ENCODE measurements around the gene NFATC1.

Gene NFATC1

DNA sequence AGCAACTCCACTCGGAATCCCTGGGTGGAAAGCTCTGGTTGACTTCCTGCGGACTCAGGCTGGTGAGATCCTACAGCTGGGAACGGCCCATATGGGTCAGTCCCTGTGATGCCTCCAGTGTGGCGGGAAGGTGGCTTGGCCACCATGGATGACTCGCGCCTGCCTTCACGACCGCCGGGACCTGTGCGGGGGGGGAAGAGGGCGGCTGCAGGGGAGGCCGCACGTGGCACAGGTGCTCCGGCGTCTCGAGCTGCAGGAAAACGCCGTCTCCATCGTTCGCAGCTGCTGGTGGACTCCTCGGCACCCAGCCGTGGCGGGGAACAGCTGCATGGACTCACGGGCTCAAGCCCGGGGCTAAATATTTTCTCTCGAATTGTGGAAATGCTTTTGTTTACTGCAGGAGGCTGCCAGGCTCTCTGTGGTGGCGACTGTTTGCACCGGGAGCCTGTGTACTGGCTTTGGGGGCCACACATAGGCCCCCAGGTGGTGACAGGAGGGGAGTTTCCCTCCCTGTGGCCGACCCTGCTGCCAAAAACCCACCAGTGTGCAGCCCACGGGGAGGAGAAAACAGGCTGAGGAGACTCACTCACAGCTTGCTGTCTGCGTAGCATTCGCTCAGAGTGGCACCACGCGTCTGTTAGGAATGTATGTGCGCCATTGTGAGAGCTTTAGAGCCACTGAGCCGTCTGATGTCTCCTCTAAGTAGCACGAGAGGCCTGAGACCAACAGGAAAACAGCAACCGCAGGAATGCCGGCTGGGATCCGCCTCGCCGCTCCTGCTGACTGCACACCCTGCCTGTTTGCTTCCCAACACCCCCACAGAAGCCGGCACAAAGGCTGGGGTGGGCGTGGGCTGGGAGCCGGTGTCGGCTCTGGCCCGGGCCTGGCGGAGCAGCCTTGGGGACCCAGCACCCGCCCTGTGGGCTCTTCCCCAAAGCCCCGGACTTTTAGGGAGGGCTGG is 89.2 kb downstream of the NFATC1 start:
- DNase-seq (no peak), ATAC-seq (ENCODE audit: insufficient read depth, low read depth) (no peak)
- Histone ChIP-seq H2AFZ (ENCODE audit: low read depth, low read length) (no peak overlapping the region), H3K4me2 (ENCODE audit: insufficient read depth, low read length) (no peak overlapping the region), H3K9me3 (ENCODE audit: insufficient read depth, low read length, severe bottlenecking) (no peaks in the 10 kb centered on the region), H3K27me3 (ENCODE audit: insufficient read depth, low read length, poor library complexity) (no peaks in the 10 kb centered on the region), H3K36me3 (ENCODE audit: insufficient read depth, low read length) (peaks cover 11% of the 10 kb centered on the region), H3K9ac (ENCODE audit: low read depth, low read length) (no peak overlapping the region), H3K4me3 (ENCODE audit: low read depth in 1 of 2, low read length in 2 of 2) (no peak overlapping the region), H3K79me2 (ENCODE audit: insufficient read depth, low read length) (no peaks in the 10 kb centered on the region), H3K27ac (ENCODE audit: low read length) (no peak overlapping the region), H3K4me1 (ENCODE audit: insufficient read depth, low read length) (no peaks in the 10 kb centered on the region), H4K20me1 (ENCODE audit: insufficient read depth, low read length) (no peaks in the 10 kb centered on the region)
- no peak for TF ChIP-seq EZH2 (IDR thresholded peaks at IDR 0.05; ENCODE audit: borderline replicate concordance, low read depth, low read length, severe bottlenecking)
- no peak for TF ChIP-seq CTCF (IDR thresholded peaks at IDR 0.05; ENCODE audit: borderline replicate concordance, extremely low read depth, low read length, poor library complexity, severe bottlenecking)

DNA sequence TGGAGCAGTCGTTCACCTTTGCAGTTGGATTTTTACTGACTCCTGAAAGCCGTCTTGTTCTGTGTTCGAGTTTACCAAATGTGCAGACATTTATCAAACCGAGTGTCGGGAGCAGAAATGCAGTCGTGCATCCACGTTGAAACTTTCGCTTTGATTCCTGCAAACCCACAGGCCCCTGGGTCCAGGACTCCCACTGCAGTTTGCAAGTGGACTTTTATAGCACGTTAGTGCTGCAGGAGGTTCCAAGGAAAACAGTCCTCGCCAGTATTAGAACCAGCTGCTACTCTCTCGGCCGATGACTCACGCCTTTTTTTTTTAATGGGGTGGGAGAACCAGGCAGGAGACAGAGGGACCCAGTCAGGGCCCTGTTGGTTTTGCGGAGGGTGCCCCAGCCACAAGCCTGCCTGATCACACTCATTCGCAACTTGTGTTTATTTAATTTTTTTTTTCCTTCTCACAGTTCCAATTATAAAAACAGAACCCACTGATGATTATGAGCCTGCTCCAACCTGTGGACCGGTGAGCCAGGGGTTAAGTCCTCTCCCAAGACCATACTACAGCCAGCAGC is 90.1 kb downstream of the NFATC1 start:
- Histone ChIP-seq H3K9ac (ENCODE audit: low read depth, low read length) (no peak overlapping the region), H3K4me3 (ENCODE audit: low read depth in 1 of 2, low read length in 2 of 2) (no peak overlapping the region), H3K36me3 (ENCODE audit: insufficient read depth, low read length) (peaks cover 11% of the 10 kb centered on the region), H4K20me1 (ENCODE audit: insufficient read depth, low read length) (no peaks in the 10 kb centered on the region), H3K4me2 (ENCODE audit: insufficient read depth, low read length) (no peak overlapping the region), H3K27ac (ENCODE audit: low read length) (no peak overlapping the region), H3K27me3 (ENCODE audit: insufficient read depth, low read length, poor library complexity) (no peaks in the 10 kb centered on the region), H3K9me3 (ENCODE audit: insufficient read depth, low read length, severe bottlenecking) (no peaks in the 10 kb centered on the region), H2AFZ (ENCODE audit: low read depth, low read length) (no peak overlapping the region), H3K79me2 (ENCODE audit: insufficient read depth, low read length) (no peaks in the 10 kb centered on the region), H3K4me1 (ENCODE audit: insufficient read depth, low read length) (no peaks in the 10 kb centered on the region)
- DNase-seq (no peak), ATAC-seq (ENCODE audit: insufficient read depth, low read depth) (no peak)
- no peak for TF ChIP-seq CTCF (IDR thresholded peaks at IDR 0.05; ENCODE audit: borderline replicate concordance, extremely low read depth, low read length, poor library complexity, severe bottlenecking)
- no peak for TF ChIP-seq EZH2 (IDR thresholded peaks at IDR 0.05; ENCODE audit: borderline replicate concordance, low read depth, low read length, severe bottlenecking)

DNA sequence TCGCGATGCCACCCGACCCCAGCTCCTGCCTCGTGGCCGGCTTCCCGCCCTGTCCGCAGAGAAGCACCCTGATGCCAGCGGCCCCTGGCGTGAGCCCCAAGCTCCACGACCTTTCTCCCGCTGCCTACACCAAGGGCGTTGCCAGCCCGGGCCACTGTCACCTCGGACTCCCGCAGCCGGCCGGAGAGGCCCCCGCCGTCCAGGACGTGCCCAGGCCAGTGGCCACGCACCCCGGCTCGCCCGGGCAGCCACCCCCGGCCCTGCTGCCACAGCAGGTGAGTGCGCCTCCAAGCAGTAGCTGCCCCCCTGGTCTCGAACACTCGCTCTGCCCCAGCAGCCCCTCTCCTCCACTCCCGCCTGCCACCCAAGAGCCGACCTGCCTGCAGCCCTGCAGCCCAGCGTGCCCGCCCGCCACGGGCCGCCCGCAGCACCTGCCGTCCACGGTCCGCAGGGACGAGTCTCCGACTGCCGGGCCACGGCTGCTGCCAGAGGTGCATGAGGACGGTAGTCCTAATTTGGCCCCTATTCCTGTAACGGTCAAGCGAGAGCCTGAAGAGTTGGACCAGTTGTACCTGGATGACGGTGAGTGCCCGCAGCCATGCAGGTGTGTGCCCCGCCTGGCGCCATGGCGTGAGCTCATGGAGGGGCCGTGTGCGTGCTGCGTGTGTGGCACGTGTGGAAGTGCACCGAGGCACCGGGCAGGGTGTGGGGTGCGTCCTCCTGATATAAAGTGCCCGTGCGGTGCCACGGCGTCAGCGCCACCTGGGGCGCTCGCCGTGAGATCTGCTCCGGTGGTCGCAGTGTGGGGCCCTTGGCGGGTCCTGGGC is 90.8 kb downstream of the NFATC1 start:
- peaks cover 11% of the 10 kb centered on the region for H3K36me3 ChIP-seq (ENCODE audit: insufficient read depth, low read length)

More for the DNA sequence above, 90.8 kb downstream of the NFATC1 start:
- Histone ChIP-seq H3K4me2 (ENCODE audit: insufficient read depth, low read length) (no peak overlapping the region), H3K9ac (ENCODE audit: low read depth, low read length) (no peak overlapping the region), H3K4me1 (ENCODE audit: insufficient read depth, low read length) (no peaks in the 10 kb centered on the region), H3K4me3 (ENCODE audit: low read depth in 1 of 2, low read length in 2 of 2) (no peak overlapping the region), H3K79me2 (ENCODE audit: insufficient read depth, low read length) (no peaks in the 10 kb centered on the region), H3K27me3 (ENCODE audit: insufficient read depth, low read length, poor library complexity) (no peaks in the 10 kb centered on the region), H2AFZ (ENCODE audit: low read depth, low read length) (no peak overlapping the region), H4K20me1 (ENCODE audit: insufficient read depth, low read length) (no peaks in the 10 kb centered on the region), H3K9me3 (ENCODE audit: insufficient read depth, low read length, severe bottlenecking) (no peaks in the 10 kb centered on the region), H3K27ac (ENCODE audit: low read length) (no peak overlapping the region)
- ATAC-seq (ENCODE audit: insufficient read depth, low read depth): no peak
- TF ChIP-seq EZH2 (IDR thresholded peaks at IDR 0.05; ENCODE audit: borderline replicate concordance, low read depth, low read length, severe bottlenecking) (no peak), CTCF (IDR thresholded peaks at IDR 0.05; ENCODE audit: borderline replicate concordance, extremely low read depth, low read length, poor library complexity, severe bottlenecking) (no peak)
- no peak for DNase-seq

Measured in DND-41 (cell line).